GM21526 (cell line): ENCODE results near the gene KCTD17.
"Not testable (repeated sequence)": the region's sequence is repeated elsewhere in the genome, so short reads cannot be mapped to it uniquely, and the experiment has no call there.

ENCODE experiments used
- ATAC-seq: cut with Tn5 transposase; IDR thresholded peaks from one replicate; pipeline ENCODE4 v1.9.1; 2021; ENCODE audit warnings: moderate library complexity; ENCODE audit not compliant: unreplicated experiment, low FRiP score

Gene KCTD17

GRCh38 chr22:37057796-37058510, 6.4 kb downstream of the KCTD17 start:
- no peak for ATAC-seq

- no peak for ATAC-seq
Observed at GRCh38 chr22:37058917-37059701, 7.6 kb downstream of the KCTD17 start.

DNA sequence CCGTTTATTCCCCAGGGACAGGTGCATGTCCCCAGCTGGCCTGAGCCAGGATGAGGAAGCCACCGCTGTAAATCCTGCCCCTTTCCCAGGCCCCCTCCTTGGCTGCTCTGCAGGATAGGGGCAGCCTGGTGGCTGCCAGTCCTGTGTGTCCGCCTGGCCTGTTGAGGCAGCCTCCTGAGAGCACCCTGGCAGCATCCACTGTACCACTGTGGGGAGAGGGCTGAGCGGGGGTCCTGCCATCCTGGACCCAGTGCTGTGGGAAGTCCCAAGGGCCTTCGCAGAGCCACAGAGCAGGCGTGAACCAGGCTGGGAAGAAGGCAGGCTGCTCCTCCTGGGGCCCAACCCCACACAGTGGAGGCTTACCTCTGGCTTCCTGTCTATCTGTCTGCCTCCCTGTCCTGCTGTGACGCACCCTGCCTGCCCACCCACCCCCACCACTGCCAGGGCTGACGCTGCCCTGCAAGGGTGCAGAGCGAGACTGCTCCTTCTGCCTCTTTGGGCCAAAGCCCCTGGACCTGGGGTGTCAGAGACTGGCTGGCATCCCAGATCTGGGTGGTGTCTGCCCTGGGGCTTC, 8.4 kb downstream of the KCTD17 start:
- no peak for ATAC-seq

- ATAC-seq: no peak
Observed at GRCh38 chr22:37060801-37061610, 9.5 kb downstream of the KCTD17 start.

- no peak for ATAC-seq
Observed at GRCh38 chr22:37061611-37062375, 10.3 kb downstream of the KCTD17 start.

- no peak for ATAC-seq
Observed at GRCh38 chr22:37062376-37062675, 10.8 kb downstream of the KCTD17 start.

DNA sequence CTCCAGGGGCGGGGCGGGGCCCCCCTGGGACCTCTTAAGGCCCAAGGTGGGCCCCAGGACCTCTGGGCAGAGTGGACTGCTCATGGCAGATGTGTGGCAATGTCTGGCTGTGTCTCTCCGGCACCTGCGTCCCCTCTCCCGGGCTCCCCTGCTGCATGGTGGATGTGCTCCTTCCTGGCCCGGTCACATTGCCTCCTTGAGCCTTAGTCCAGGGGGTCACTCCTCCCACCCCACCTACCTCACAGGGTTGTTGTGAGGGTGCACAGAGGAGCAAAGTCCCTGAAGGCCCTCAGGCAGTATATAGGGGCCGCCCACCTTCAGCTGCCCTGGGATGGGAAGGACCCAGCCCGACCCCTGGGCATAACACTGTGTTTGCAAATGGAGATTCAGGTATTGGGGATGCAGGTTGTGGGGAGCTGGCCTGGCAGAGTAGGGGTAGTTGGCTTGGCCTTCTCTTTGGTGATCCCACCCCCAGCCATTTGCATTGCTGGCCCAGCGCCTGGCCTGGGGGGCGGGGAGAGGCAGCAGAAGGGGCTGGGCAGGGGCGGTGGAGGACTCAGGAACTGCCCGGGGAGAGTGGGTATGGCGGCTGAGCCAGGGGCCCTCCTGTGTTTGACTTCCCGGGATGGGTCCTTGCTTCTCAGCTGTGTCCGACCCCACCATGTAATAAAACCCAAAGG, 11.3 kb downstream of the KCTD17 start:
- ATAC-seq: no peak

DNA sequence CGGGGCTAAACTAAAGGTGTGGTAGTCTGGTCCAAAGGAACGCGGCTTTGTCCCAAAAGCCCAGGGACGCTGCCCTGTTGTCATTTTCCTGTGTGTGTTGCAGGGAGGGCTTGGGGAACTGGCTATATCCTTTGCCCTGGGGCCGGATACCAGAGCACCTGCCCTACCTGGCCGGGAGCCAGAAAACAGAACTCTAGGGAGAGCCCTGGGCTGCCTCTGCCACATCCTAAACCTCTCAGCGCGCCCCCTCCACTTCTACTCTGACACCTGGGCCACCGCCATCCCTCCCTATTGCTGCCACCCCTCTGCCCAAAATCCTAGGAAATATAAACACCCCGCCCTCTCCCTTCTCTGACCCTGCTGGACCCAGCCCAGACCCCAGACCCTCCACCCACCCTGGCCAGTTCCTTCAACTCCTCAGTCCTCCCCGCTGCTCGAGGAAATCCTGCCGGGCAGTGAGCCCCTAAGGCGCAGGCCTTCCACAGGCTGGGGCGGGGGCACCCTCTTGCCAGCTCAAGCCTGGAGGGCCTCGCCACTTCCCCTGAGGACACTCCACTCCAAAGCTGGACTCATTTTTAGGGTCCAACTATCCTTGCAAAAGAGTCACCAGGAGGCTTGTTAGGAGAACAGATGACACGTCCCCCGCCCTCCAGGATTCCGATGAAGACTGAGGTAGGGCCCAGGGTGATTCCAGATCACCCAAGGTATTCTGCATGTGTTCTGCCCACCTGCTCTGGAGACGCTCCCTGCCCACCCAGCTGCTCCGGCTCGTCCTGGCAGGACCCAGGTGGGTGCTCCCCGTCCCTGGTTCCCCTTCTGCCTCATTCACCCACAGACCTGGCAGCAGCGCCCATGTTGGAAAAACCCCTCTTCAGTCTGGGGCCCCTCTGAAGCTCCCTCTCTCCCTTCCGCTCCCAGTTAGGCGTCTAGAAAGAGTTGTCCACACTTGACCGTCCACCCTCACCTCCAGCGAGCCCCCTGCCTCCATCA, 12.2 kb downstream of the KCTD17 start:
- ATAC-seq: no peak

- ATAC-seq: no peak
Observed at GRCh38 chr22:37064553-37064952, 13.0 kb downstream of the KCTD17 start.

- no peak for ATAC-seq
Observed at GRCh38 chr22:37065180-37065579, 13.6 kb downstream of the KCTD17 start.

GRCh38 chr22:37065961-37066360, 14.4 kb downstream of the KCTD17 start:
- no peak for ATAC-seq

DNA sequence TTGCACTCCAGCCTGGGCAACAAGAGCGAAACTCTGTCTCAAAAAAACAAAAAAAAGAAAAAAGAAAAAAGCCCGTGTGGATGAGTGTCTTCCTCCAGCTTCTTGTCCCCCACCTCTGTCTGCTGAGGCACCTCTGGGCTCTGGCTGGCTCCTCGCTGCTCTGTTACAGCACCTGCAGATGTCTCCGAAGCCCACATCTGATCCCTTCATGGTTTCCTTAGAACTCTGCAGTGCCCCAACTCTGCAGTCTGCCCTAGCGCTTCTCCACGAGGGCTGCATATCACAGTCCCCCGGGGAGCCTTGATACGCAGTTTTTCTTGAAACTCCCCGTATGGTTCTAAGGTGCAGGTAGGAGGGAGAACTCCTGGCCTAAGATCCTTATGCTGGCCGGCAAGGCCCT, 15.9 kb downstream of the KCTD17 start:
- no peak for ATAC-seq

DNA sequence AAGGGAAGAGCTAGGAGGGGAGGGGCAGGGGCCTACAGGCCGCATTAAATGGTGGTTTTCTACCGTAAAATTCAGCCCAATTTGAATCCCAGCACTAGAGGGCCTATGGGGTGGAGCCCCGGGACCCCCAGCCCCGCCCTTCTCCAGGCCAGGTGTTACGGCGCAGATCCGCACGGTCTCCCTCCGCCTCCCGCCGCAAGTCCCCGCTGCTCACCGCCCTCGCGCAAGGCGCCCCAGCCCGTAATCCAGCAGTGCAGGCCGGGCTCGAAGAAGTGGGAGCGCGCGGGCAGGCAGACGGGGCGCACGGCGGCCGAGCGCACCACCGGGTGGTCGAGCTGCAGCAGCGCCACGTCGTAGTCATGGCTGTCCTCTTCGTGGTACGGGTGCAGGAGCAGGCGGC, 17.3 kb downstream of the KCTD17 start:
- no peak for ATAC-seq

- ATAC-seq: no peak
Observed at GRCh38 chr22:37069319-37069718, 17.8 kb downstream of the KCTD17 start.

DNA sequence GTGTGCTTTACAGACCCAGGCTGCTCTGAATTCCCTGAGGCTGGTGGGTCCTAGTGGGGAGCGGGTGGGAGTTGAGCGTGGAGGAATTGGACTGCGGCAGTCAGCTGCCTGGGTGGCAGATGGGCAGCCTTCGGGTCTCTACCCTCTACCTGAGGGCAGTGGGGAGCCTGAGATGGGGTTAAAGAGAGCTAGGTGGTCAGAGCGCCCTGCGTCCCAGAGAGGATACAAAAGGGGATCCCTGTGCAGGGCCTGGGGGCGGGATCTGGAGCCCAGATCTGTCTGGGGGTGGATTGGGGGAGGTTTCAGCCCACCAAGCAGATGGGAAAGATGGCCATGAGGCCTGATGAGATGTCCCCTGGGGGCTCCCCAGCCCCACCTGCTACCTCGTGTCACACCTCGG, 18.2 kb downstream of the KCTD17 start:
- no peak for ATAC-seq

DNA sequence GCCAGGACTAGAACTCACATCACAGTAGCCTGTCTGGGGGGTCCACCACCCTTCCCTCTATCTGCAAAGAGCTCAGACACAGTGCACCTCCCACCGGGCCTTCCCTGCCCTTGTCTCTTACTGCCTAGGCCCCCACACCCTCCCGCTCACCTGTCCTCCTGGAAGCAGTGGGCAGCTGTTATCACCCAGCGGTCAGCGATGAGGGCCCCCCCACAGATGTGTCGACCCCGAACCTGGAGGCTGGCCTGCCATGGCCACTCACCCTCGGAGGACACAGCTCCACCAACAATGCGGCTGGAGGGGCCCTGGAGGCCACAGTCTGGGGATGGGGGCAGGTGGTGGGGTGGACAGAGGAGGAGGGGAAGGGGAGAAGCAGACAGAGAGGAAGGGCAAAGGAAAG, 18.8 kb downstream of the KCTD17 start:
- ATAC-seq: no peak

DNA sequence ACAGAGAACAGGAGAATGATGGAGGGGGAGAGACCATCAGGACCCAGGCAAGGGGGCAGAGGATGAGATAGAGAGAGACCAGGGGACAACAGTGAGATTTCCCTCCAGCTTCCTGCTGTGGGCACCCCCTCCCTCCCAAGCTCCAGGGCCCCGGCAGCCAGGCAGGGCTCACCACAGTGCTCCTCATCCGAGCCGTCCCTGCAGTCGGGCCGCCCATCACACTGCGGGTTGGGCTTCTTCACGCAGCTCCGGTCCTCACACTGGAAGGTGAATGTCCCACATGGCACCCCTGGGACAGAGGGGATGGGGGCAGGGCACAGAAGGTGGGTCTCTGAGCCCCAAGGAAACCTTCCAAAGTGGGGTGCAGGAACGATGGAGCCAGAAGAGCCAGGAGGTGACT, 19.2 kb downstream of the KCTD17 start:
- ATAC-seq: no peak

DNA sequence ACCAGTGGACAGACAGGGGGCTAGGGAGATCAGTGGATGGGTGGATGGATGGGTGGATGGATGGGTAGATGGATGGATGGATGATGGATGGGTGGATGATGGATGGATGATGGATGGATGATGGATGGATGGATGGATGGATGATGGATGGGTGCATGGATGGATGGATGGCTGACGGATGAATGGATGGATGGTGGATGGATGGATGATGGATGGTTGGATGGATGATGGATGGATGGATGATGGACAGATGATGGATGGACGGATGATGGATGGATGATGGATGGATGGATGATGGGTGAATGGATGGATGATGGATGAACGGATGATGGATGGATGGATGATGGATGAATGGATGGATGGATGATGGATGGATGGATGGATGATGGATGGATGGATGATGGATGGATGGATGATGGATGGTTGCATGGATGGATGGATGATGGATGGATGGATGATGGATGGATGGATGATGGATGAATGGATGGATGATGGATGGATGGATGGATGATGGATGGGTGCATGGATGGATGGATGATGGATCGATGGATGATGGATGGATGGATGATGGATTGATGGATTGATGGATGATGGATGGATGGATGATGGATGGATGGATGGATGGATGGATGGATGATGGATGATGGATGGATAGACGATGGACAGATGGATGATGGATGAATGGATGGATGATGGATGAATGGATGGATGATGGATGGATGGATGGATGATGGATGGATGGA, 20.5 kb downstream of the KCTD17 start:
- not testable (repeated sequence) for ATAC-seq
